Neural cell (in vitro differentiated cells): ENCODE measurements around the gene TGM5. TPM values are rescaled to one million over a fixed set of nuclear protein-coding genes. Genes with fewer than 3 reads are reported as not detected.

Experiments used
- H2AFZ ChIP-seq: fragments of 200-600, 300-800 bp; sonication (generic), shearing (Covaris generic); 2 replicates; pipeline ENCODE4 v1.6.0; 2014; ENCODE audit warnings: low read depth, mild to moderate bottlenecking, antibody characterized with exemption, low read length, moderate library complexity
- H3F3A ChIP-seq: fragments of 200-600 bp; shearing (Covaris generic); 2 replicates; pipeline ENCODE4 v1.6.1; 2016; ENCODE audit warnings: mild to moderate bottlenecking, moderate library complexity, mixed read lengths, antibody characterized with exemption, low read length; ENCODE audit not compliant: insufficient read depth, poor library complexity, severe bottlenecking
- H3K27ac ChIP-seq: fragments of 200-600, 300-800 bp; sonication (generic), shearing (Covaris generic); 2 replicates; pipeline ENCODE4 v1.5.1; 2014; ENCODE audit warnings: mild to moderate bottlenecking, low read length, moderate library complexity
- H3K27me3 ChIP-seq: fragments of 300-800, 200-600 bp; sonication (generic), shearing (Covaris generic); 2 replicates; pipeline ENCODE4 v1.6.0; 2014; ENCODE audit warnings: mild to moderate bottlenecking, low read depth, low read length, moderate library complexity; ENCODE audit not compliant: insufficient read depth
- H3K36me3 ChIP-seq: fragments of 300-800, 200-600 bp; sonication (generic), shearing (Covaris generic); 2 replicates; pipeline ENCODE4 v1.5.1; 2014; ENCODE audit warnings: mild to moderate bottlenecking, antibody characterized with exemption, low read length, moderate library complexity; ENCODE audit not compliant: insufficient read depth
- H3K4me2 ChIP-seq: fragments of 300-800, 200-600 bp; sonication (generic), shearing (Covaris generic); 2 replicates; pipeline ENCODE4 v1.6.0; 2014; ENCODE audit warnings: mild to moderate bottlenecking, low read length
- H3K4me3 ChIP-seq: fragments of 300-800, 200-600 bp; sonication (generic), shearing (Covaris generic); 2 replicates; pipeline ENCODE4 v1.5.1; 2014; ENCODE audit warnings: mild to moderate bottlenecking, low read length, moderate library complexity
- H3K79me2 ChIP-seq: fragments of 200-600 bp; shearing (Covaris generic); replicated peaks from 2 replicates; pipeline ENCODE4 v1.6.0; 2014; ENCODE audit warnings: mild to moderate bottlenecking, low read length, moderate library complexity; ENCODE audit not compliant: insufficient read depth
- H3K9ac ChIP-seq: fragments of 300-800, 200-600 bp; sonication (generic), shearing (Covaris generic); 2 replicates; pipeline ENCODE4 v1.6.1; 2016; ENCODE audit warnings: mild to moderate bottlenecking, low read length, mixed read lengths
- H3K9me2 ChIP-seq: fragments of 200-600 bp; shearing (Covaris generic); 2 replicates; pipeline ENCODE4 v1.6.1; 2016; ENCODE audit warnings: mild to moderate bottlenecking, low read length, mixed read lengths; ENCODE audit not compliant: insufficient read depth
- H3K9me3 ChIP-seq: fragments of 200-600, 300-800 bp; sonication (generic), shearing (Covaris generic); 2 replicates; pipeline ENCODE4 v1.6.1; 2016; ENCODE audit warnings: mild to moderate bottlenecking, mixed run types, low read length, moderate library complexity, mixed read lengths
- H4K20me1 ChIP-seq: fragments of 200-600 bp; shearing (Covaris generic); 2 replicates; pipeline ENCODE4 v1.6.1; 2016; ENCODE audit warnings: mild to moderate bottlenecking, mixed run types; ENCODE audit not compliant: insufficient read depth
- EP300 ChIP-seq: fragments of 450-650 bp; conservative IDR thresholded peaks from 2 replicates; pipeline ENCODE4 v1.6.1; 2014; ENCODE audit warnings: antibody characterized with exemption, mild to moderate bottlenecking, moderate library complexity; ENCODE audit not compliant: poor library complexity, severe bottlenecking
- EZH2 ChIP-seq: fragments of 200-600, 300-800 bp; shearing (Covaris generic), sonication (generic); IDR thresholded peaks from 2 replicates; pipeline ENCODE4 v1.6.1; 2014; ENCODE audit warnings: antibody characterized with exemption, low read length, borderline replicate concordance, mild to moderate bottlenecking; ENCODE audit not compliant: insufficient read depth, poor library complexity, severe bottlenecking
- MXI1 ChIP-seq: fragments of 450-650 bp; conservative IDR thresholded peaks from 2 replicates; pipeline ENCODE4 v1.6.1; 2014; ENCODE audit warnings: antibody characterized with exemption, mild to moderate bottlenecking; ENCODE audit not compliant: poor library complexity, severe bottlenecking
- POLR2AphosphoS5 ChIP-seq: IDR thresholded peaks from 2 replicates; pipeline ENCODE4 v1.6.1; 2012
- RAD21 ChIP-seq: fragments of 450-650 bp; conservative IDR thresholded peaks from 2 replicates; pipeline ENCODE4 v1.6.1; 2014; ENCODE audit warnings: antibody characterized with exemption, mild to moderate bottlenecking, moderate library complexity
- SMC3 ChIP-seq: fragments of 450-650 bp; conservative IDR thresholded peaks from 2 replicates; pipeline ENCODE4 v1.6.1; 2014; ENCODE audit warnings: antibody characterized with exemption, mild to moderate bottlenecking, moderate library complexity; ENCODE audit not compliant: poor library complexity
- TAF1 ChIP-seq: IDR thresholded peaks from 2 replicates; pipeline ENCODE4 v1.6.1; 2012; ENCODE audit warnings: low read depth
- polyA plus RNA-seq: library from polyadenylated mRNA; depleted of rRNA; stranded (reverse); fragments of >200 nt; gene quantifications from 2 replicates; pipeline ENCODE4 v1.2.3, GENCODE V29; 2014
- TF ChIP-seq, protein P1 (sequence below): IDR thresholded peaks from 2 replicates; pipeline ENCODE4 v1.6.1; 2012; ENCODE audit warnings: borderline replicate concordance
- TF ChIP-seq, protein P2 (sequence below): fragments of 450-650 bp; IDR thresholded peaks from 2 replicates; pipeline ENCODE4 v1.5.1; 2014; ENCODE audit warnings: antibody characterized with exemption, mild to moderate bottlenecking, moderate library complexity; ENCODE audit not compliant: poor library complexity, severe bottlenecking

Gene TGM5
- polyA plus RNA-seq, 1 donor from 2014 or later: not detected

- no peak overlapping the region for H3K4me2 ChIP-seq
- H3K27me3 ChIP-seq: no peaks in the 10 kb centered on the region
- H4K20me1 ChIP-seq: no peaks in the 10 kb centered on the region
- H3F3A ChIP-seq: no peaks in the 10 kb centered on the region
- no peaks in the 10 kb centered on the region for H3K36me3 ChIP-seq
- H3K27ac ChIP-seq: no peak overlapping the region
- H3K79me2 ChIP-seq: no peaks in the 10 kb centered on the region
- TF ChIP-seq RAD21 (no peak), POLR2AphosphoS5 (no peak), EP300 (no peak), TAF1 (no peak), SMC3 (no peak), MXI1 (no peak), EZH2 (no peak)
- TF ChIP-seq, protein P1, sequence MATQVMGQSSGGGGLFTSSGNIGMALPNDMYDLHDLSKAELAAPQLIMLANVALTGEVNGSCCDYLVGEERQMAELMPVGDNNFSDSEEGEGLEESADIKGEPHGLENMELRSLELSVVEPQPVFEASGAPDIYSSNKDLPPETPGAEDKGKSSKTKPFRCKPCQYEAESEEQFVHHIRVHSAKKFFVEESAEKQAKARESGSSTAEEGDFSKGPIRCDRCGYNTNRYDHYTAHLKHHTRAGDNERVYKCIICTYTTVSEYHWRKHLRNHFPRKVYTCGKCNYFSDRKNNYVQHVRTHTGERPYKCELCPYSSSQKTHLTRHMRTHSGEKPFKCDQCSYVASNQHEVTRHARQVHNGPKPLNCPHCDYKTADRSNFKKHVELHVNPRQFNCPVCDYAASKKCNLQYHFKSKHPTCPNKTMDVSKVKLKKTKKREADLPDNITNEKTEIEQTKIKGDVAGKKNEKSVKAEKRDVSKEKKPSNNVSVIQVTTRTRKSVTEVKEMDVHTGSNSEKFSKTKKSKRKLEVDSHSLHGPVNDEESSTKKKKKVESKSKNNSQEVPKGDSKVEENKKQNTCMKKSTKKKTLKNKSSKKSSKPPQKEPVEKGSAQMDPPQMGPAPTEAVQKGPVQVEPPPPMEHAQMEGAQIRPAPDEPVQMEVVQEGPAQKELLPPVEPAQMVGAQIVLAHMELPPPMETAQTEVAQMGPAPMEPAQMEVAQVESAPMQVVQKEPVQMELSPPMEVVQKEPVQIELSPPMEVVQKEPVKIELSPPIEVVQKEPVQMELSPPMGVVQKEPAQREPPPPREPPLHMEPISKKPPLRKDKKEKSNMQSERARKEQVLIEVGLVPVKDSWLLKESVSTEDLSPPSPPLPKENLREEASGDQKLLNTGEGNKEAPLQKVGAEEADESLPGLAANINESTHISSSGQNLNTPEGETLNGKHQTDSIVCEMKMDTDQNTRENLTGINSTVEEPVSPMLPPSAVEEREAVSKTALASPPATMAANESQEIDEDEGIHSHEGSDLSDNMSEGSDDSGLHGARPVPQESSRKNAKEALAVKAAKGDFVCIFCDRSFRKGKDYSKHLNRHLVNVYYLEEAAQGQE: no peak
- TF ChIP-seq, protein P2, sequence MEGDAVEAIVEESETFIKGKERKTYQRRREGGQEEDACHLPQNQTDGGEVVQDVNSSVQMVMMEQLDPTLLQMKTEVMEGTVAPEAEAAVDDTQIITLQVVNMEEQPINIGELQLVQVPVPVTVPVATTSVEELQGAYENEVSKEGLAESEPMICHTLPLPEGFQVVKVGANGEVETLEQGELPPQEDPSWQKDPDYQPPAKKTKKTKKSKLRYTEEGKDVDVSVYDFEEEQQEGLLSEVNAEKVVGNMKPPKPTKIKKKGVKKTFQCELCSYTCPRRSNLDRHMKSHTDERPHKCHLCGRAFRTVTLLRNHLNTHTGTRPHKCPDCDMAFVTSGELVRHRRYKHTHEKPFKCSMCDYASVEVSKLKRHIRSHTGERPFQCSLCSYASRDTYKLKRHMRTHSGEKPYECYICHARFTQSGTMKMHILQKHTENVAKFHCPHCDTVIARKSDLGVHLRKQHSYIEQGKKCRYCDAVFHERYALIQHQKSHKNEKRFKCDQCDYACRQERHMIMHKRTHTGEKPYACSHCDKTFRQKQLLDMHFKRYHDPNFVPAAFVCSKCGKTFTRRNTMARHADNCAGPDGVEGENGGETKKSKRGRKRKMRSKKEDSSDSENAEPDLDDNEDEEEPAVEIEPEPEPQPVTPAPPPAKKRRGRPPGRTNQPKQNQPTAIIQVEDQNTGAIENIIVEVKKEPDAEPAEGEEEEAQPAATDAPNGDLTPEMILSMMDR: no peak
- no peak overlapping the region for H2AFZ ChIP-seq
- no peak overlapping the region for H3K4me3 ChIP-seq
- H3K9ac ChIP-seq: no peak overlapping the region
- no peaks in the 10 kb centered on the region for H3K9me2 ChIP-seq
- no peaks in the 10 kb centered on the region for H3K9me3 ChIP-seq
Observed at GRCh38 chr15:43219929-43220928, 46.5 kb downstream of the TGM5 start.

DNA sequence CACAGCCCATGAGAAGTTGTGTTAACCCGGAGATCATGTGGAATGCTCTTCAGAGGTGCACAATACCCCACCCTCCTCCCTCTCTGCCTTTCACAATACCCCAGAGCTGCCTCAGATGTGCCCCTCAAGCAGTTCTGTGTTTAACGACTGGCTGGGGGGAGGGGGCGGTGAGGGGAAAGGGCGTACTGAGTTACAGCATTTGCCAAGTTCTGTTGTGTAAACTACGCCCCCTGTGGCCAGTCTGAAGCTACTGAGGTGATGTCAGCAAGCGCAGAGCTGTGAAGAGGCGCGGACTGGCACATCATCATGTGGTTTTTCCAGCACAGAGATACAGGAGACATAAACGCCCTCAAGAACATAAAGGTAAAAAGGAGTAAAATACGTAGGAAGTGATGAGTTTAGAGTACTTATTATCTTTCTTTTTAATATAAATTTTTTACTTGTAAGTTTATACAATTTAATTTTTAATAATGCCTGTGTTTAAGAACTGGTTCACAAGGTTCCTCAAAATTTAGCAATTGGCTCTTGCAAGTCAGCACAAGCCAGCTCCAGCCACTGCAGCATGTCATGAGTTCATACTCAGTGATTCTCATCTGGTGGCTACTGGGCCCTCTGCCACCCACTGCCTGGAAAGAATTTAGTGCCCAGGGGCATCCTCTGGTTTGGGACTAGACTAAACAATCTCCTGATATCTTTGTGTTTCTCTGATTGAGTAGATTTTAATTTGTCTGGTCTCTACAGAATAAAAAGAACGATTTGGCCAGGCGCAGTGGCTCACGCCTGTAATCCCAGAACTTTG lies 47.6 kb downstream of the TGM5 start:
- H3K4me2 ChIP-seq: no peak overlapping the region

More for the DNA sequence above, 47.6 kb downstream of the TGM5 start:
- H3K9me3 ChIP-seq: no peaks in the 10 kb centered on the region
- TF ChIP-seq EP300 (no peak), RAD21 (no peak), POLR2AphosphoS5 (no peak), EZH2 (no peak), TAF1 (no peak), SMC3 (no peak), MXI1 (no peak)
- TF ChIP-seq, protein P1: no peak
- TF ChIP-seq, protein P2: no peak
- no peak overlapping the region for H3K27ac ChIP-seq
- no peaks in the 10 kb centered on the region for H3F3A ChIP-seq
- H3K9ac ChIP-seq: no peak overlapping the region
- H2AFZ ChIP-seq: no peak overlapping the region
- H3K36me3 ChIP-seq: no peaks in the 10 kb centered on the region
- no peaks in the 10 kb centered on the region for H3K9me2 ChIP-seq
- no peak overlapping the region for H3K4me3 ChIP-seq
- no peaks in the 10 kb centered on the region for H3K27me3 ChIP-seq
- H4K20me1 ChIP-seq: no peaks in the 10 kb centered on the region
- no peaks in the 10 kb centered on the region for H3K79me2 ChIP-seq
